ENCODE measurements around the gene DMD.
"Not testable (repeated sequence)": the region's sequence is repeated elsewhere in the genome, so short reads cannot be mapped to it uniquely, and the experiment has no call there.

The DMD gene

DNA sequence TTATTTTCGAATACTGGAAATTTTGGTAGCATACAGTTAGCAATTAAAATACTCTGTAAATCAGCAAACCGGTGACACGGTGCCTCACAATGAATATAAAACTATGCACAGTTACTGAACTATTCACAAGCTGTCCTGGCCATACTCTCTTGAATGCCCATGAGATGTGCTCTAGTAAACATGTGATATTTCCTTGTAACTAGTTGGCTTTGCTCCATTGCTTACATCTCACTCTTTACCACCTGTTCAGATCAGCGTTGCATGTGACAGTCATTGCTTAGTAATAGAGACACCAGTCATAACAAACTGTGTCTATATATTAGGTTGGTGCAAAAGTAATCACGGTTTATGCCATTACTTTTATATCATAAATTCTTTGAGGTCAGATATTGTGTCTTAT lies 1241.6 kb downstream of the DMD start:
- DNase-seq: no peak

DNA sequence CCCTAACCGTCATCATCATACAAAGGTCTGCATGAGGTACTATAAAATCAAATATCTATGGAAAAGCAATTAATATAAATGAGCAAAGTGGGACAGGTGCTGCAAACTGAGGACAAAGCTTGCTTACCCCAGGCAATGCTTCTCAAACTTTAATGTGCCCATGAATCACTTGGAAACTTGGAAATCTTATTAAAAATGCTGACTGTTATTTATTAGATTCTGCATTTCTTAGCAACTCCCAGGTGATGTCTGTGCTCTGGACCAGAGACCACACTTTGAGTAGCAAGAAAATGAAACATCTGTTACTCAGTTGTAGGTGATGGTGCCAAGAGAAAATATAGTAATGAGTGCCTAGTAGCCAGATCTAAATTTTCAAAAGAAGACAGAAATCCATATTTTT lies 1249.1 kb downstream of the DMD start:
- DNase-seq: no peak

DNA sequence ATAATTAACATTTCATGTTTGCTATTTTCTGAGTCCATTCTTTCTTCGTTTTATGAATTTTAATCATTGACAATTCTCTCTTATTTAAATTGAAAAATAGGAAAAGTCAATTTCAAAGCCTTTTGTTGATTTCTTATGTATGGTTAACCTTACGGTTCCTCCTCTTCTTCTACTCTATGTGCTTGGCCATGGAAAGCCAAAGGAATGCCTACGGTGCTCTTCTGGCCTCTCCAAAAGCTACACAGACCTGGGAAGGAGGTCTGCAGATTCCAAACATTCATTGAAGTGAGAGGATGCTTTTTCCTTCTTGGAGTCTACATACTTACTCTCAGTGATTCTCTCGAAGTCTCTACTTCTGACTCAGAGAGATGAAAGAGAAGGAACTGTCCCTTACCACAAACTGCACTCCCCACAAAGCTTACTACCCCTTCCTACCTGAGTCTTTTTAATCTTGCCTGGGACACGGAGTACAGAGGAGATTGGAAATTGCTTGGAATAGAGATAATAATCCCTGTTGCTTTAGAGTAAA lies 1276.4 kb downstream of the DMD start:
- no peak for DNase-seq

DNA sequence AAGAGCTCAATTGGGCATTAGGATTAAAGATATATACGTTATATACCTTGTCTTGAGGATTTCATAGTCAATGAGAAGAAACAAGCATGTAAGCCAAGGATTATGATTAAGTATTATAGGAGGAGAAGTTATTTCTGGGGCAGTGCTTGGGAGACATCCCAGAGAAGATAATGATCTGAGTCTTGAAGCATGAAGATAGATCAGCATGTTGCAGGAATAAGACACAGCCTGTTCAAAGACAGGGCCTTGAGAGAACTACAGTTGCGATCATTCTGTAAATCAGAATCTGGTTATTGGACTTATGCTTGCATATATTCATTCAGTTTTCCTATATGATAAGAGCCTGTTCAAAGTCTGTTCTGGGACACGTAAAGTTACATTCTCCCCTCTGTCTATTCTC lies 1277.3 kb downstream of the DMD start:
- no peak for DNase-seq

DNA sequence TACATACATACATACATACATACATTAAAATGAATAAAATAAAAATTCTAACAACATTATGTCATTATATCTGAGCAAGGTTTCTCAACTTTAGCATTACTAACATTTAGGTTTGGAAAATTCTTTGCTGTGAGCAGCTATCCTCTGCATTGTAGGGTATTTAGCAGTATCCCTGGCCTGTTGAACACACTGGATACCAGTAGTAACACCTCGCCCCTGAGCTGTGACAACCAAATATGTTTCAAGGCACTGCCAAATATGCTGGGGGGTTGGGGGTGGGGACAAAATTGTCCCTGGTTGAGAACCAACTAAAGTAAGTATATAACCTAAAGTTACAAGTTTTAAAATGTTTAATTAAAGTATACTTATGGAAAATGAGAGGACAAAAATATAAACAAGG lies 1278.6 kb downstream of the DMD start:
- DNase-seq: no peak

DNA sequence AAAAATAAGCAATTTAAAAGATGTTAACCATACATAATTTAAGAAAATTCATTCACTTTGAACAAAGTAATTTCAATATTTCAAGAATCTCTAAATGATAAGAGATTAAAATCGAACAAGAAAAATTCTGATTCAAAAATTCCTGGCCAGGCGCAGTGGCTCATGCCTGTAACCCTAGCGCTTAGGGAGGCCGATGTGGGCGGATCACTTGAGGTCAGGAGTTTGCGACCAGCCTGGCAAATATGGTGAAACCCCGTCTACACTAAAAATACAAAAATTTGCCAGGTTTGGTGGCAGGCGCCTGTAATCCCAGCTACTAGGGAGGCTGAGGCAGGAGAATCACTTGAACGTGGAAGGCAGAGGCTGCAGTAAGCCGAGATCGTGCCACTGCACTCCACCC lies 1279.0 kb downstream of the DMD start:
- not testable (repeated sequence) for DNase-seq

DNA sequence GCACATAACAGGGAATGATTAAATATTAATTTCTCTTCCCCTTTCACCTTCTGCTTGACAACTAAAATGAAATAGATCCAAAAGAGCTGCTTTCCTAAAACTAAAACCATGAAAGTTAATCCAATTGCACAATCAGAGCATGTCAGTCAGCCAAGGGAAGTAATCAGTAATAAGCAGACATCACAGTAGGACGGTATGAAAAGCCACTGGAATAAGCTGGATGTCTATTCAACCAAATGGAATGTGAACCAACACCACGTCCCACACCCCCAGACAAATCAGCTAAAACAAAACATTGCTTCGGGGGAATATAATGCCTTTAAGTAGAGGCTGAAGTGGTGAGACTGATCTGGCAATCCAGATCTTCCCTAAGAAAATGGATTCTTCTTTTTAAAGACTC lies 1280.1 kb downstream of the DMD start:
- DNase-seq: no peak

DNA sequence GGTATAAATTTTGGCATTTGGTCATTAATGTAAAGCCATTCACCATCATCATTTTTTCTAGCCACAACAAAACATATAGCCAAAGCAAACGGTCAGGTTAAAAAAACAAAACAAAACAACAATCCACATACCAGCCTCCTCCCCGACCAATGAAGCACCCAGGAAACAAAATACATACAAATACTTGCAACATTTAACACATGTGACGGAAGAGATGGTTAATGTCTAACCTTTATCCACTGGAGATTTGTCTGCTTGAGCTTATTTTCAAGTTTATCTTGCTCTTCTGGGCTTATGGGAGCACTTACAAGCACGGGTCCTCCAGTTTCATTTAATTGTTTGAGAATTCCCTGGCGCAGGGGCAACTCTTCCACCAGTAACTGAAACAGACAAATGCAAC lies 1282.0 kb downstream of the DMD start:
- DNase-seq: no peak

DNA sequence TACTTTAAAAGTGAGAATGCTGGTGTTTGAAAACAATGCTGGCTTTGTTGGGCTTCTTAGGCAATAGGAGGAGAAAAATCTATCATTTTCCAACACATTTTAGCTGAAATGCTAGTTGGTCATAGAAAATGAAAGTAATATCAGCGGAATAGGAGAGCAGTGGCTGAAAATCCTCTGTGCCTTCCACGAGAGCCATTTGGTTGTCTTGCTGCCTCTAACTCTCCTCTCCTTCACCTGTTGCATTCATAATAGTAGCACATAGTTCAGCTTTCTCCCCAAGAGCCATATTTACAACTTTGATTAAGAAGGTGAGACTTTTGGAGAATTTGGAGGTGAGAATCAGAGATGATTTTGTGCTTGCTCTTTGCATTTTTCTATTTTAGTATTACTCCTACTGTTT lies 1290.1 kb downstream of the DMD start:
- no peak for DNase-seq

DNA sequence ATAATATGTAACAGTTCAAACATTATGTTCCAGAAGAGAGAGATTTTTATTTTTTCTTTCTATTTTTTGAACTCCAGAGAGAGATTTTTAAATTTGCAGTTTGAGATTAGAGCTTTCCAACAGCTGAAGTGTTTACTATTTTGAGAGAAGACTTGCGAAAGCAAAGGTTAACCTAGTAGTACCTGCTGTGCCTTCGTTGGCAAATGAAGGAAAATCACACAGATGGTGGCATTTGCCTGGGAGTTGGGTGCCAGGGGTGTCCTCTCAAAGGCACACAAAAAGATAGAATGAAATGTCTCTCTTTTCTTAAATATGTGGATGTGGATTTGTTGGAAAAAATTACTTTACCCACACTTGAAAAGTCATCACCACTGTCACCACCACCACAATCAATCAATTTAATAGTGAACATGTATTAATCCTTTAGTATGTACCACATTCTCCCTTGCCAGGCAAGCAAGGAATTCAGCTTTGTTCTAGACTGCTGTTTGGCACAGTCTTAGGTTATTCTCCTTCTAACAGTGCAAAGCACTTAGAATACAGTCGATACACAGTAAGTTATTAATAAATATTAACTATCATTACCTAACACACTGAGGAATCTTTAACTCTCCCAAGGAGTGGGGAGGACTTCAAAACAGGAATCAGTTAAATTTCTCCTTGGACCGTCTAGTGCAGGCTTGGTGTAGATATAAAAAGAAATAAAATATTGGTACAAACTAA lies 1301.3 kb downstream of the DMD start:
- no peak for DNase-seq

DNA sequence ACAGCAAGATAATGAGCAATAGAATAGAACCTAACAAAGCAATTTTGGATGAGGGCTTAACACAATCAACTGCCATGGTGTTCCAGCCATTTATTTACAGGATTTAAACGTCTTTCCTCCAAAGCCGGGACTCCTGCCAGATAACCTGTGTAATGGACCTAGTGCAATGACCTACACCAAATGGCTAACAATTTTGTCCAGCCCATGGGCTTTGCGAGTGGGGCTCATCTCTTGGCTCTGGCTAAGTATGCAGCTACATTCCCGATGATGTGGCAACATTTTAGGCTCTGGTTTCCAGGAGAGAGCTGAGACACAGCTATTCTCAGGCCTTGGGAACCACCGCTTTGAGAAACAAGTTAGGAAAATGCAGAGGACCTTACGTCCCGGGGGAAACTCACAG lies 1317.2 kb downstream of the DMD start:
- DNase-seq: no peak

DNA sequence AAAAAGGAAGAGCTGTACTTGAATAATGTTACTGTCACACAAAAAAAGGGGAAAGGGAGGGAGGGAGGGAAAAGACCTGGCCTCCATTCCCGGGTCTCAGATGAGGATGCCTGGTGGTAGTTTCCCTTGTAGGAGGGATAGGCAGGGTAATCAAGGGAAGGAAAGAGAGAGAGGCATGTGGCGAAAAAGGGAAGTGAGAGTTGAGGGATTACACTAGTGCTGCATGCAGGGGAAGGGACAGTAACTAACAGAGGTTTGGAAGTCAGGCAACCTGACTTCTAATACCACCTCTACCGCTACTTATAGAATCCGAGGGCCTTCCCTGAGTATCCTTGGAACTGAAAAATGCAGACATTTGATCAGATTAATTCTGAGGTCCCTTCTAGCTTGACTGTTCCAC lies 1317.8 kb downstream of the DMD start:
- no peak for DNase-seq

DNA sequence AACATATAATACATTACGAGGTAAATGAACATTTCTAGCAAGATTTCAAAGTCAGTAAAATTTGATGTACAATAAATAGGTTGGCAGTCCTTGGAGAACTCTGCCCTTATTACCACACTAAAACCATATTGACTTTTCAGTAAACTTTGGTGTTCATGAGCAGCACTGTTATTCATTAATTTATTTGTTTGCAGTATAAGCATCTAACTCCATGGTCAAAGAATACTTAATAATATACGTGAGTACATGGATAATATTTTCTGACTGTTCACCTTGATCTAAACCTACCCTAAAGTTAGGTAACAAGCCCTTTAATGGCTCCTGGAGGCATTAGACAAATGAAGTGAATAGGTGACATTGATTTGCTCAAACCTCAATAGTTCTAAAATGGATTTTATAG lies 1322.3 kb downstream of the DMD start:
- no peak for DNase-seq

DNA sequence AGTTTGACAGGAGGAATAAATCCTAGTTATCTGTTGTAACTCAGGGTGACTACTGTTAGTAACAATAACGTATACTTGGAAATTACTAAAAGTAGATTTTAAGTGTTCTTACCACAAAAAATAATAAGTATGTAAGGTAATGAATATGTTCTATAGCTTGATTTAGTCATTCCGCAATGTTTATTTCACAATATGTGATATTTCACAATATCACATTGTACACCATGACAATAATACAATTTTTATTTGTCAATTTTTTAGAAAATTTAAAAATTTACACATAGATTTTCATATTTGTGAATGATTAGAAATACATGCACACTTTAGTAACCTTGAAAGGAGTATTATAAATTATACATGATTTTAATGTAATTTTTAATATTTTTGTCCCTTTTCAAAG lies 1326.8 kb downstream of the DMD start:
- no peak for DNase-seq

DNA sequence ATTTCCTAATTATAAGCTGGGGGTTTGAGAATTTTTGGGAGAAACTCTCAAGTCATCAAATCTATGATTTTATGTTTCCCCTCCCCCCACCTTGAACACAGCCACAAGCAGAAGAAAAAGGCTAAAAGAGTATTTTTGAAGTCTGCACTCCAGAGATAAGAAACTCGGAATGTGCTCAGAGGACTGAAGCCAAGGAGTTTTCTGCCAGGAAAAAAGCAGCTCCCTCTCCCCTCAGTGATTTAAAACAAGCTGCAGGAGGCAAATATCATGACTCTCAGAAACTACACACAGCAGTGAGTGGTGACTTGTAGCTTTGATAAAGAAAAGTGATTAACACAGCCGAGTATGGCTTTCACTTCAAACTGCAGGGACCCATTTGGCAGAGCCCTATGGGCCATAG lies 1339.3 kb downstream of the DMD start:
- DNase-seq: no peak

DNA sequence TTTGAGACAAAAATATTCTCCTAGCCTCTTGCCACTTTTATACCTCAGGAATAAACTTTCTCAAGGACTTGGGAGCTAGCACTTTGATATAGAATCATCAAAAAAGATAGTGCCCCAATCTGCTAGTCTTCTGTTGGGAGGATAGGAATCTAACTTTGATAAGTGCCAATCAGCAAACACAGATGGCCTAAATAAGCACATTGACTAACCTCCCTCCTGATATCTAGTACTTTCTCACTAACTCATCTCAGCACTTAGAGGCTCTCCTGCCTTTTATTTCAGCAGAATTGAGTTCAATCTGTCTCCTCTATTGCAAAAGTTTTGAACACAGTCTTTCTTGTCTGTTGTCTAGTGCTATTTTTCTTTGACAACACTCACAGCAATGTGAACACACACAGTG lies 1341.1 kb downstream of the DMD start:
- DNase-seq: no peak

DNA sequence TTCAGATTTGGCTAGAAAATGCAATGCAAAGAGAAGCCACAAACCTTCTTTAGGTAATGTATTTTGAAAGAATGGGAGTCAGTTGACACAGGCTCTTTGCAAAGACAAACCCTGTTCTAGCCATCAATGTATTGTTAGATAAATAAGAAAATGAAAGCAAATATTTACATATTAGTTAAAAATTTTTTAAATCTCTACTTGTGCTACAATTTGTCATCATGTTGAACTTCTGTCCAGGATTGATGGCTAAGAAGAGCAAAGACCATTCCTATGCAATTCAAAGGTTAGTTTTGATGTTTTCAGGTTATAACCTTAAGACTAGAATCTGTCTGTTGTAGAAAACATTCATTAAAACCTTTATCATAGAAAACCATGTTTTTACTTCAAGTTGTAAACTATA lies 1350.7 kb downstream of the DMD start:
- no peak for DNase-seq

DNA sequence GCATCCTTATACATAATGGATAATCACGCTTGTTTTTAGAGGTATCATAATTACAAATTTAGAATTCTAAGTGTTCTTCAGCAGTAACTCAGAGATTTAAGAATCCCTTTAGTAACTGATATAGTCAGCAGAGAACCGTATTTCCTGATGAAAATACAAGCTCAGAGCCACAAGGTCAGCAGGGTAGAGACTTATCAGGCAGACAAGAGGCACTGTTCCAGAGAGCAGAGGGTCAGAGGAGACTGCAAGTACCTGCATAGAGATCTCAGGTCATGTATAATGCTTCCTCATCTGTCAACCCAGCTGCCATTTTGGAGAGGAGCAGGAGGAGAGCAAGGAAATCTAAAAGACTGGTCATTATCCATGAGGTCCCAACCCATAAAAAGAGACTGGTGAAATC lies 1352.4 kb downstream of the DMD start:
- no peak for DNase-seq

DNA sequence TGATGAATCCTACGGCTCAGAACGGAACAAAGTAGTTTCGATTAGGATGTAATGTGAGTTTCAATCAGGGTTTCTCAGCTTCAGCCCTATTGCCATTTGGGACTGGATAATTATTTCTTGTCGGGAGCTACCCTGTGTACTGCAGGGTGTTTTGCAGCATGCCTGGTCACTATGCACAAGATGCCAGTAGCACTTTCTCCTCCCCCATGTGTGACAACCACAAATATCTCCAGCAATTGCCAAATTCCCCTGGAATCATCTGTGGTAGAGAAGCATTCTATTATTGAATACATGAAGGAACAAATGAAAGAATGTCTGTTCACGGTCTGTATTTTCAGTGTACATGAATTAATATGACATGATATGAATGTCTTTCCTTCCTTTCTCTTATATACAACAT lies 1356.6 kb downstream of the DMD start:
- DNase-seq: no peak

DNA sequence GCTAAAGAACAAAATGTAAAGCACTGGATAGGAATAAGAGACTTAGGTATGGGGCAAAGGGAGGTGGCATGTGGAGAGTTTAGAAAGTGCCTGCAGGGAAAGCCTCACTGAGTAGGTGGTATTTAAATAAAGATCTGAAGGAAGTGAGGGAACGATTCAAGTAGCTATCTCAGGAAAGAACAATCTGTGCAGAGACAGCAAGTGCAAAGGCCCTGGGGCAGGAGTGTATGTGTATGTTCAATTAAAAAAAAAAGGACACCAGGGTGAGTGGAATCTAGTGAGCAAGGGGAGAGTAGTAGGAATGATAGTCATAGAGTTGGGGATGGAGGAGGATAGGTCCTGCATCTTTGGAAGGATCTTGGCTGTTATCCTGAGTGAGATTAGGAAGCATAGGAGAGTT lies 1359.6 kb downstream of the DMD start:
- no peak for DNase-seq

DNA sequence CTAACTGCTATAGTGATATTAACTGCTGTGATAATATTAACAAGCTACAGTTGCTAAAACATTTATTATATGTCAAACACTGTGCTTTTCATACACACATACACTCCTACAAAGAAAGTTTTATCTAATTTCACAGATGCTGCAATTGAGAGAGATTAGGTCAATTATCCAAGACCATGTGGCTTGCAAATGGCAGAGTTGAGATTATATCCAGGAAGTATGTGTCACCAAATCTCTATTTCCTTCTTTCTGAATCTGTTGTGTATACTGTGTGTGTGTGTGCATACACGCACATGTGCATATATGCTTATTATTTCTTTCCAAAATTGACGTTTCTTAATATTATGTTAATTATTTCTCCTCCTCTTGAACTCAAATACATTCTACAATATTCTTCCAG lies 1363.6 kb downstream of the DMD start:
- no peak for DNase-seq

DNA sequence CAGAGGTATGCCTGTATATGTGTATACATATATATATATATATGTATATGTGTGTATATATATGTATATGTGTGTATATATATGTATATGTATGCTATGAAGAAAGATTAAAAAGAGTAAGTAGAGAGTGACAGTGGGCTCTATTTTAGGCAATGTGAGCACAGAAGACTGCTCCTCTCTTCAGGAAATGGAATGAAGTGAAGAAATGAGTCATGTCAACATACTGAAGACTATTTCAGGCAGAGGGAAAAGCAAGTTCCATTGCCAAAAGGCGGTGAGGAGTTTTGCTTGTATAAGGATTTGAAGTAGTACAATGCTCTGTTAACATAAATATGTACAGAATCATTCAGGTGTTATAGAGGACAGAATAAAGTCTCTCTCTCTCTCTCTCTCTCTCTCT lies 1366.3 kb downstream of the DMD start:
- no peak for DNase-seq

DNA sequence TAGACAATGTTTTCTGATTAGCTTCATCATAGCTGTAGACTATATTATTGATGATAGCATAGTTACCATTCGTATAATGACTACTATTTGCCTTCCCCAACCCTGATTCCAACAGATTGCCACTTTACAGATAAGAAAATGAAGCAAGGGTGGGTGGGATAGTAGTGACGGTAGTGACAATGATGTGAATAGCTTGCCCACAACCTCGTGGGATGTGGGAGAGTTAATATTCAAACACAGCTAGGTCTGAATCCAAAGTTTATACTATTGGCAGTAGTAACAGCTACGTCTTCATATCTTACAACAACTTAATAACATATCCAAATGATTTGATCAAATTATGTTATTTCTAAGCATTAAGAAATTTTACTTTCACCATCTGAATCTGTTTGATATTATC lies 1372.7 kb downstream of the DMD start:
- DNase-seq: no peak

DNA sequence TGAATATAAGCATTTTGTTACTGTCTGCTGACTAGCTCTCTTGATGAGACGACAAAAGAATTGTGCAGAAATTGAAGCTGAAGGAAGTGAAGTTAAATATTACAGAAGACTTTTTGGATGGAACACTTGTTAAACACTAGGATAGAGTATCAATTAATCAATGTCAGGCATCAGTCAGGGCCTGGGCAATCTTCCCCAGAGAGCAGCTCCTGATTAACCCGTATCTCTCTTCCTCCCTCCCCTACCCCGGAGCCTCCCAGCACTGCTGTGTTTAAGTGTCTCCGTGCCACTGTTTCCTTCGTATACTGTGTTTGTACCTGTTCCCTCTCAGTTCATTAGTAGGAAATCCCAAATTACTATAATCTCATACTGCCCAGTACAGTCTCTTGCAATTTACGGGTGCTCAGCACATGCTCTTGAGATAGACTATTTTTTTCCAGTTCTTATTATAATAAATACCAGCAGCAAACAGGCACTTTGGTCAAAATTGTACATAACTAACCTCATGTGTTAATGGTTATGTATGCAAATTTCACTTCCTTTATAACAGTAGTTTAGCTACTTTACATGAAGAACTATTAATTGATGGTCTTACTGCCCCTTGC lies 1373.8 kb downstream of the DMD start:
- DNase-seq: no peak

DNA sequence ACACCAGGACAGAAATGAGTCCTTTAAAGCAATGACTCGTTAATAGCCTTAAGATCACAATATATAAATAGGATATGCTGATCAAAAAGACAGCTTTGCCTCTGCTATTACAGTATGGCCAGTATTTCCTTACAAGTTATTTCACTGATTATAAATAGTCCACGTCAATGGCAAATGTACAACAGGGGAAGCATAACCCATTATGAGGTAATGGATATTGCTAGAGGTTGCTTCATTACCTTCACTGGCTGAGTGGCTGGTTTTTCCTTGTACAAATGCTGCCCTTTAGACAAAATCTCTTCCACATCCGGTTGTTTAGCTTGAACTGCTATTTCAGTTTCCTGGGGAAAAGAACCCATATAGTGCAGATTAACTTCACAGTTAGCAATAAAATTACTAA lies 1374.9 kb downstream of the DMD start:
- no peak for DNase-seq

Measured in NCI-H1048 (cell line).